Right atrium auricular region (tissue), 2 donors: Measurements from ENCODE around the gene MSANTD3. TPM values are rescaled to one million over a fixed set of nuclear protein-coding genes. Genes with fewer than 3 reads are reported as not detected.

Experiments used
- DNase-seq: peaks from one replicate; pipeline ENCODE4 v3.0.0-alpha.2; 2019; ENCODE audit warnings: low spot score
- H3K27ac ChIP-seq, 2 donors: fragments of 200-600 bp; sonication (generic); 1 replicate in 1 of 2; 2 replicates in 1 of 2; pipeline ENCODE4 v1.5.1; 2016 to 2019
- H3K27me3 ChIP-seq, 2 donors: fragments of 200-600 bp; sonication (generic); one replicate each; pipeline versions ENCODE4 v1.5.1 to v1.6.0; 2017 to 2019
- H3K36me3 ChIP-seq: fragments of 200-600 bp; sonication (generic); one replicate; pipeline ENCODE4 v1.5.1; 2016
- H3K4me1 ChIP-seq, 2 donors: fragments of 200-600 bp; sonication (generic); one replicate each; pipeline versions ENCODE4 v1.5.1 to v1.6.0; 2017 to 2019
- H3K4me3 ChIP-seq, 2 donors: fragments of 200-600 bp; sonication (generic); 1 replicate in 1 of 2; 2 replicates in 1 of 2; pipeline ENCODE4 v1.5.1; 2017 to 2019; ENCODE audit warnings: mild to moderate bottlenecking in 1 of 2, moderate library complexity in 1 of 2
- H3K9me3 ChIP-seq, 2 donors: fragments of 200-600 bp; sonication (generic); one replicate each; pipeline ENCODE4 v1.5.1; 2019
- CTCF ChIP-seq, 2 donors: fragments of 200-600 bp; sonication (generic); IDR thresholded peaks; one replicate each; pipeline ENCODE4 v1.5.1; 2019; ENCODE audit warnings: antibody characterized with exemption in 2 of 2
- total RNA-seq, 2 donors: library from RNA; depleted of rRNA; stranded (reverse); fragments of >200 nt; gene quantifications; one replicate each; pipeline ENCODE4 v1.1.0, GENCODE V29; 2016

Gene MSANTD3
- total RNA-seq, 2 donors from 2014 or later: 20.9 to 29.3 TPM

- Histone ChIP-seq H3K27me3 (no peaks in the 10 kb centered on the region), H3K36me3 (no peaks in the 10 kb centered on the region), H3K4me3 (no peak overlapping the region), H3K4me1 (peaks cover 0 to 5% of the 10 kb centered on the region in 2 donors), H3K27ac (no peak overlapping the region), H3K9me3 (no peaks in the 10 kb centered on the region)
- no peak for TF ChIP-seq CTCF (IDR thresholded peaks at IDR 0.05)
- DNase-seq: no peak
These were observed 38.3 kb downstream of the MSANTD3 start for GRCh38 chr9:100465274-100465673.

- Histone ChIP-seq H3K4me1 (peaks cover 0 to 5% of the 10 kb centered on the region in 2 donors), H3K27ac (no peak overlapping the region), H3K36me3 (no peaks in the 10 kb centered on the region), H3K4me3 (no peak overlapping the region), H3K27me3 (no peaks in the 10 kb centered on the region), H3K9me3 (no peaks in the 10 kb centered on the region)
- no peak for TF ChIP-seq CTCF (IDR thresholded peaks at IDR 0.05)
- DNase-seq: no peak
These were observed 38.8 kb downstream of the MSANTD3 start for GRCh38 chr9:100465761-100466160.

- Histone ChIP-seq H3K27me3 (no peaks in the 10 kb centered on the region), H3K4me3 (no peak overlapping the region), H3K4me1 (peaks cover 0 to 5% of the 10 kb centered on the region in 2 donors), H3K9me3 (no peaks in the 10 kb centered on the region), H3K36me3 (no peaks in the 10 kb centered on the region), H3K27ac (no peak overlapping the region)
- DNase-seq: no peak
- no peak for TF ChIP-seq CTCF (IDR thresholded peaks at IDR 0.05)
These were observed 39.4 kb downstream of the MSANTD3 start for GRCh38 chr9:100466171-100466828.

GRCh38 chr9:100466829-100467221 lies 39.9 kb downstream of the MSANTD3 start:
- no peak for DNase-seq
- H3K4me3 ChIP-seq: no peak overlapping the region
- no peak for TF ChIP-seq CTCF (IDR thresholded peaks at IDR 0.05)

GRCh38 chr9:100468041-100468440 lies 41.1 kb downstream of the MSANTD3 start:
- DNase-seq: no peak
- no peaks in the 10 kb centered on the region for H3K27me3 ChIP-seq
- TF ChIP-seq CTCF (IDR thresholded peaks at IDR 0.05): no peak
- peaks cover 0 to 9% of the 10 kb centered on the region in 2 donors for H3K4me1 ChIP-seq
- H3K36me3 ChIP-seq: no peaks in the 10 kb centered on the region
- H3K4me3 ChIP-seq: no peak overlapping the region
- no peaks in the 10 kb centered on the region for H3K9me3 ChIP-seq
- no peak overlapping the region for H3K27ac ChIP-seq

More at GRCh38 chr9:100466829-100467221, 39.9 kb downstream of the MSANTD3 start:
- Histone ChIP-seq H3K27ac (no peak overlapping the region), H3K9me3 (no peaks in the 10 kb centered on the region), H3K27me3 (no peaks in the 10 kb centered on the region), H3K4me1 (peaks cover 0 to 5% of the 10 kb centered on the region in 2 donors), H3K36me3 (no peaks in the 10 kb centered on the region)

GRCh38 chr9:100472268-100472667 lies 45.3 kb downstream of the MSANTD3 start:
- H3K4me3 ChIP-seq: peak overlapping the region; percentile 53 to 70

More at GRCh38 chr9:100472268-100472667, 45.3 kb downstream of the MSANTD3 start:
- Histone ChIP-seq H3K27ac (no peak overlapping the region), H3K4me1 (peaks cover 0 to 15% of the 10 kb centered on the region in 2 donors), H3K27me3 (no peaks in the 10 kb centered on the region), H3K36me3 (no peaks in the 10 kb centered on the region), H3K9me3 (no peaks in the 10 kb centered on the region)
- TF ChIP-seq CTCF (IDR thresholded peaks at IDR 0.05): no peak
- DNase-seq: no peak
